Renal cortex interstitium (tissue), 11 donors: Measurements from ENCODE around the gene MT1M. TPM values are rescaled to one million over a fixed set of nuclear protein-coding genes. Genes with fewer than 3 reads are reported as not detected.

Source experiments
- DNase-seq, 11 donors: peaks; one replicate each; pipeline ENCODE4 v3.0.0-alpha.2; 2013; ENCODE audit warnings: low read depth in 9 of 11, low spot score in 4 of 11; ENCODE audit errors: extremely low read depth in 1 of 11
- polyA plus RNA-seq, 3 donors: library from polyadenylated mRNA; unstranded; fragments of 120-200 nt; gene quantifications; one replicate each; pipeline ENCODE4 v1.2.1, GENCODE V29; 2013; ENCODE audit not compliant: insufficient read length in 3 of 3

MT1M gene
- polyA plus RNA-seq, 3 donors, result 0.20 TPM; not detected in 2

GRCh38 chr16:56623637-56624036, 8.8 kb upstream of the MT1M start:
- no peak for DNase-seq

DNA sequence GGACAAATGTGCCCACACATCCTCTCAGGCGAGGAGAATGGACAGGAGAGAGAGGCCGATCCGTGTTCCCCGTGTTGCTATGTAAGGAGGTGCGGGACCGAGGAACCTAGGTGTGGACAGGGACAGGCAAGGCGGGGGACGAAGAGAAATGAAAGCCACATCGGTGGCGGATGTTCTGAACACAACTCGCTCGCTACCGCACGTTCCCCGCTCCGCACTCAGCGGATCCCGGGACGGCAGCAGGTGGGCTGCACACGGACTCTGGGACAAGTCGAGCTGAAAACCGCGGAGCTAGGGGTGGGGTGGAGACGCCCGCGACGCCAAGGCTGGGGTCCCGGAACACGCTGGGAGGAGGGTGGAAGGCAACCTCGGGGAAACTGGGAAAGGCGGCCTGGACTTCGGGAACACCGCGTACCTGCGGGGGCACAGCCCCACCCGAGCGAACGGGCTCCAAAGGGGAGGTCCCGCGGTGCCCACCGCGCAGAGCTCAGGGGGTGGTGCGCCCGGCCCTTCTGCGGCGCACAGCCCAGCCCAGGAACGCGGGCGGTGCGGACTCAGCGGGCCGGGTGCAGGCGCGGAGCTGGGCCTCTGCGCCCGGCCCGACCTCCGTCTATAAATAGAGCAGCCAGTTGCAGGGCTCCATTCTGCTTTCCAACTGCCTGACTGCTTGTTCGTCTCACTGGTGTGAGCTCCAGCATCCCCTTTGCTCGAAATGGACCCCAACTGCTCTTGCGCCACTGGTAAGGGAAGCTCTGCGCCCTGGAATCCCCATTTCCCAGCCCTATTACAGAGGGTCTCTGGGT, 7.1 kb upstream of the MT1M start, which contains the start of gene MT1E:
MT1E (plus strand) TSS at position 642 of the 803 bp plus-strand sequence; CDS start at position 713, 71 bp downstream.
- no peak for DNase-seq

- DNase-seq, result no peak
These were observed 6.4 kb upstream of the MT1M start for GRCh38 chr16:56625943-56626654.

DNA sequence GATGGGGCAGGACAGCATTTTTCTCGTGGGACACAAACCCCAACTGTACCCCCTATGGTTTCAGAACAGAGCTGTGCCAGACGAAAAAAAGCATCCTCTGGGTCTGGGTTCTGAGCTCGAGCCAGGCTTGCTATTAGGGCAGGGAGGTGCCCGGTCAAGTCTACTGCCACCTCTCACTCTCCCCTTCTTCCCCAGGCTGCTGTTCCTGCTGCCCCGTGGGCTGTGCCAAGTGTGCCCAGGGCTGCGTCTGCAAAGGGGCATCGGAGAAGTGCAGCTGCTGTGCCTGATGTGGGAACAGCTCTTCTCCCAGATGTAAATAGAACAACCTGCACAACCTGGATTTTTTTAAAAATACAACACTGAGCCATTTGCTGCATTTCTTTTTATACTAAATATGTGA, 5.8 kb upstream of the MT1M start:
- DNase-seq, result no peak

GRCh38 chr16:56628486-56629350, 3.7 kb upstream of the MT1M start:
- DNase-seq, result no peak

GRCh38 chr16:56629531-56629930, 2.9 kb upstream of the MT1M start:
- DNase-seq, result no peak

GRCh38 chr16:56630134-56630533, 2.3 kb upstream of the MT1M start:
- no peak for DNase-seq

- DNase-seq, result no peak
These were observed 1.3 kb upstream of the MT1M start for GRCh38 chr16:56631197-56631596.

GRCh38 chr16:56631832-56632155, 665 bp upstream of the MT1M start:
- no peak for DNase-seq

DNA sequence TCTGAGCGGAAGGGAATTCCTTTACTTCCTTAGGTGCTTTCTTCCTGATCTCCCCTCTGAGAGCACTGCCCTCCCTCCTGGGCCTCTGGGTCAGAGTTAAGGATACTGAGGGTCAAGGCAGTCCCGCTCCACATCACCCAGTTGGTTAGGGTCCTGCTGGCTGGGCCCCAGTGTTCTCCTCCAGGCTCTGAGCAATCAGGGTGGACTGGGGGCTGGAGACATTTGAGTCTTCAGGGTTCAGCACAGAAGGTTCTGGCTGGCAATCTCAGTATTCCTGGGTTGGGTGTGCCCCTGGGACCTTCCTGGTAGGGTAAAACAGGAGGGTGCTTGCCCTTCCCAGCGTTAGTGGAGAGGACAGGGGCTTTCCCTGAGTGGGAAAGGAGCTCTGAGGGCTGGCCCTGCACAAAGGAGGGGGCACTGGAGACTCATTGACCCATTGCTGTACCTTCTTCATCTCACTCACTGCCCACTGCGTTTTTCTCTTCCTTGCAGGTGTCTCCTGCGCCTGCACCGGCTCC, 448 bp downstream of the MT1M start:
- no peak for DNase-seq

GRCh38 chr16:56633535-56633934, 1.1 kb downstream of the MT1M start:
- DNase-seq, result no peak

DNA sequence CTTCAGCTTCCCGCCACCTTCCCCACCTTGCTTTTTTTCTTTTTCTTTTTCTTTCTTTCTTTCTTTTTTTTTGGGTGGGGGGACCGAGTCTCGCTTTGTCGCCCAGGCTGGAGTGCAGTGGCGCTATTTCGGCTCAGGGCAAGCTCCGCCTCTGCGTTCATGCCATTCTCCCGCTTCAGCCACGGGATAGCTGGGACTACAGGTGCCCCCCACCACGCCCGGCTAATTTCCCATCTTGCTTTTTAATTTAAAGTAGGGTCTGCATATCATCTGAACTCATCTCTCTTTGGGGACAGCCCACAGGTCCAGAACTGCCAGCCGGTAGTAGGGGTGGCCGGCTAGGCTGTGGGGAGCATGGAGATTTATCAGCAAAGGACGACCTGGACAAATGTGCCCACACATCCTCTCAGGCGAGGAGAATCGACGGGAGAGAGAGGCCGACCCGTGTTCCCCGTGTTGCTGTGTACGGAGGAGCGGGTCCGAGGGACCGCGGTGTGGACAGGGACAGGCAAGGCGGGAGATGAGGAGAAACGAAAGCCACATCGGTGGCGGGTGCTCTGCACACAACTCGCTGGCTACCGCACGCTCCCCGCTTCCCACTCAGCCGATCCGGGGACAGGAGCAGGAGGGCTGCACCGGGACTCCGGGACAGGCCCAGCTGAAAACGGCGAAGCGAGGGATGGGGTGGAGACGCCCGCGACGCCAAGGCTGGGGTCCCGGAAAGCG, 2.4 kb downstream of the MT1M start:
- DNase-seq, result no peak

GRCh38 chr16:56635441-56635967, 3.0 kb downstream of the MT1M start:
- no peak for DNase-seq

- no peak for DNase-seq
These were observed 4.4 kb downstream of the MT1M start for GRCh38 chr16:56636616-56637413.

- DNase-seq, result no peak
These were observed 5.6 kb downstream of the MT1M start, which contains the start of gene MT1A for GRCh38 chr16:56637814-56638750. MT1A (plus strand) TSS chr16:56638666; CDS start chr16:56638739, 73 bp downstream.

GRCh38 chr16:56639045-56639444, 6.6 kb downstream of the MT1M start:
- no peak for DNase-seq

DNA sequence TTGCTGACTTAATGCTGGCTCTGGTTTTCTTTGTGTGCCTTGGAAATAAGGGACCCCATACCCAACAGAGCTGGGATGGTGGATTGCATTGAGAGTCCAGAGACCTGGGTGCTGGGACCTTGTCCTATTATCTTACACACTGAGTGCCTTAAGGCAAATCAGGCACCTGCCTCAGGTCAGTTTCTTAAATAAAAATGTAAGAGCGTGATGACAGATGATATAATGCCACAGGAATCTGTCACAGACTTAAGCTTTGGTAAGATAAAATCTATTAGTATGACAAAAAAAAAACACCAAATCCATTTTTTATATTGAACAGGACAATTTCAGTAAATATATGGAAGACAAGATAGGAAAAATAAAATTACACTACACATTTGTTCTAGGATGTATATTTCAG, 7.6 kb downstream of the MT1M start:
- DNase-seq, result no peak
